Bronchial smooth muscle cell (primary cell): ENCODE data around the gene COPS6. TPM values are rescaled to one million over a fixed set of nuclear protein-coding genes. Genes with fewer than 3 reads are reported as not detected.

Experiments
- total RNA-seq: library from RNA; depleted of rRNA; stranded (reverse); fragments of >200 nt; gene quantifications from 2 replicates; pipeline ENCODE4 v1.2.1, GENCODE V29; 2014

The COPS6 gene
- 82.7 and 117 TPM in 2 replicates for total RNA-seq

GRCh38 chr7:100088621-100089457 lies at the start of gene COPS6:
TSS of gene COPS6 (plus strand) at chr7:100088969. CDS start at chr7:100088991, 22 bp downstream.

GRCh38 chr7:100049441-100050291 lies 39.1 kb upstream of the COPS6 start, which contains the start of gene ZSCAN21:
TSS of gene ZSCAN21 (plus strand) at chr7:100049774. CDS start at chr7:100057007, 7,233 bp downstream.

GRCh38 chr7:100081535-100082102 lies 7.2 kb upstream of the COPS6 start, which contains the start of gene ZNF3:
TSS of gene ZNF3 (minus strand) at chr7:100081723. CDS start at chr7:100077357, 4,366 bp downstream.

GRCh38 chr7:100101016-100101862 lies 12.5 kb downstream of the COPS6 start, which contains the start of the genes AP4M1 and MCM7:
TSS of gene AP4M1 (plus strand) at chr7:100101643. CDS start at chr7:100101715, 72 bp downstream.
TSS of gene MCM7 (minus strand) at chr7:100101397. CDS start at chr7:100101294, 103 bp downstream.

GRCh38 chr7:100119072-100119969 lies 30.6 kb downstream of the COPS6 start, which contains the start of the genes CNPY4 and TAF6:
TSS of gene CNPY4 (plus strand) at chr7:100119634. CDS start at chr7:100119745, 111 bp downstream.
TSS of gene TAF6 (minus strand) at chr7:100119358. CDS start at chr7:100114209, 5,149 bp downstream.

GRCh38 chr7:100126931-100127865 lies 38.4 kb downstream of the COPS6 start, which contains the start of gene MBLAC1:
TSS of gene MBLAC1 (plus strand) at chr7:100126967. CDS start at chr7:100127396, 429 bp downstream.

Other genes starting within 250 kb of the COPS6 start
- gene OR2AE1, start 211.9 kb upstream of the COPS6 start, total RNA-seq = 0.16 and 0.34 TPM in 2 replicates
- gene TRIM4, start 169.4 kb upstream of the COPS6 start, total RNA-seq = 23.3 and 26.1 TPM in 2 replicates
- gene GJC3, start 159.3 kb upstream of the COPS6 start, total RNA-seq = not detected in 2 replicates
- not detected in 2 replicates for gene AZGP1, start 112.9 kb upstream of the COPS6 start, total RNA-seq
- gene ZKSCAN1, start 73.4 kb upstream of the COPS6 start, total RNA-seq = 35.5 and 51.7 TPM in 2 replicates
- 8.8 and 10.2 TPM in 2 replicates for gene ZSCAN21, start 39.2 kb upstream of the COPS6 start, total RNA-seq
- 22.9 and 25.6 TPM in 2 replicates for gene ZNF3, start 7.2 kb upstream of the COPS6 start, total RNA-seq
- gene MCM7, start 12.4 kb downstream of the COPS6 start, total RNA-seq = 24.1 and 28.4 TPM in 2 replicates
- 28.9 and 29.3 TPM in 2 replicates for gene AP4M1, start 12.7 kb downstream of the COPS6 start, total RNA-seq
- gene TAF6, start 30.4 kb downstream of the COPS6 start, total RNA-seq = 17.9 and 23.8 TPM in 2 replicates
- 44.4 and 75.6 TPM in 2 replicates for gene CNPY4, start 30.7 kb downstream of the COPS6 start, total RNA-seq
- gene MBLAC1, start 38.0 kb downstream of the COPS6 start, total RNA-seq = 1.8 and 4.7 TPM in 2 replicates
- 128 and 148 TPM in 2 replicates for gene LAMTOR4, start 59.9 kb downstream of the COPS6 start, total RNA-seq
- 4.4 and 5.9 TPM in 2 replicates for gene TRAPPC14, start 69.8 kb downstream of the COPS6 start, total RNA-seq
- 2.8 and 5.4 TPM in 2 replicates for gene GAL3ST4, start 79.6 kb downstream of the COPS6 start, total RNA-seq
- 0.95 and 1.5 TPM in 2 replicates for gene GPC2, start 88.4 kb downstream of the COPS6 start, total RNA-seq
- 0.32 and 0.69 TPM in 2 replicates for gene STAG3, start 88.9 kb downstream of the COPS6 start, total RNA-seq
- not detected in 2 replicates for gene PVRIG, start 131.0 kb downstream of the COPS6 start, total RNA-seq
- gene SPDYE3, start 218.7 kb downstream of the COPS6 start, total RNA-seq = not detected in 2 replicates